Measurements from ENCODE around the gene C2CD3.

- no peak for TF ChIP-seq POLR2A (IDR thresholded peaks at IDR 0.05)
- no peak for TF ChIP-seq CTCF (IDR thresholded peaks at IDR 0.05)
- TF ChIP-seq EP300 (IDR thresholded peaks at IDR 0.05): no peak
Measured at GRCh38 chr11:74035264-74035663, 135.5 kb downstream of the C2CD3 start.

Measured in tibial nerve (tissue), 4 donors.